Activated naive CD8-positive, alpha-beta T cell treated with anti-CD3 and anti-CD28 coated beads for 36 hours (primary cell): ENCODE results near the gene SYCE3. TPM values are rescaled to one million over a fixed set of nuclear protein-coding genes. Genes with fewer than 3 reads are reported as not detected.
"Not testable (repeated sequence)": the region's sequence is repeated elsewhere in the genome, so short reads cannot be mapped to it uniquely, and the experiment has no call there.

Source experiments
- DNase-seq: peaks from one replicate; pipeline ENCODE4 v3.0.0; 2021
- H3K27ac Mint-ChIP-seq: one replicate; pipeline ENCODE4 v1.8.0; 2022; ENCODE audit warnings: mild to moderate bottlenecking, moderate library complexity, mixed read lengths
- H3K27me3 Mint-ChIP-seq: one replicate; pipeline ENCODE4 v1.8.0; 2022; ENCODE audit warnings: mild to moderate bottlenecking, mixed read lengths
- H3K36me3 Mint-ChIP-seq: one replicate; pipeline ENCODE4 v1.8.0; 2021; ENCODE audit warnings: mild to moderate bottlenecking, mixed read lengths
- H3K4me1 Mint-ChIP-seq: one replicate; pipeline ENCODE4 v1.8.0; 2021; ENCODE audit warnings: mixed read lengths
- H3K4me3 Mint-ChIP-seq: one replicate; pipeline ENCODE4 v1.8.0; 2022; ENCODE audit warnings: mild to moderate bottlenecking, moderate library complexity, mixed read lengths
- H3K9me3 Mint-ChIP-seq: one replicate; pipeline ENCODE4 v1.8.0; 2022; ENCODE audit warnings: mixed read lengths
- total RNA-seq, 2 experiments: library from RNA; stranded (reverse); gene quantifications; one replicate each; pipeline ENCODE4 v1.2.3, GENCODE V29; 2021

SYCE3 gene
- total RNA-seq, 2 experiments from 2014 or later: 1.3 to 1.9 TPM

- no peaks in the 10 kb centered on the region for H3K9me3 Mint-ChIP-seq
- H3K27me3 Mint-ChIP-seq: peaks cover 8% of the 10 kb centered on the region
- H3K4me3 Mint-ChIP-seq: no peak overlapping the region
- DNase-seq: no peak
- peaks cover 24% of the 10 kb centered on the region for H3K36me3 Mint-ChIP-seq
- peaks cover 9% of the 10 kb centered on the region for H3K4me1 Mint-ChIP-seq
- no peak overlapping the region for H3K27ac Mint-ChIP-seq
Observed at GRCh38 chr22:50520826-50521453, 41.8 kb downstream of the SYCE3 start.

DNA sequence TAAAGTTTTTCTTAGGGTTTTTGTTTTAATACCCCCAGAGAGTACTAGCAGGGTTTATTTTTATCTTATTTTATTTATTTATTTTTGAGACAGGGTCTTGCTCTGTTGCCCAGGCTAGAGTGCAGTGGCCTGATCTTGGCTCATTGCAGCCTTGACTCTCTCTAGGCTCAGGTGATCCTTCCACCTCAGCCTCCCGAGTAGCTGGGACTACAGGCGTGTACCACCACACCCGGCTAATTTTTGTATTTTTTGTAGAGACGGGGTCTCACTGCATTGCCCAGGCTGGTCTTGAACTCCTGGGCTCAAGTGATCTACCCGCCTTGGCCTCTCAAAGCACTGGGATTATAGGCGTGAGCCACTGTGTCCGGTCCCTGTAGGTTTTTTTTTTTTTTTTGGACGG is 42.5 kb downstream of the SYCE3 start:
- Mint-ChIP-seq H3K4me1 (peaks cover 12% of the 10 kb centered on the region), H3K36me3 (peaks cover 24% of the 10 kb centered on the region)
- H3K9me3 Mint-ChIP-seq, H3K27ac Mint-ChIP-seq, DNase-seq, H3K4me3 Mint-ChIP-seq, H3K27me3 Mint-ChIP-seq: not testable (repeated sequence)

- H3K9me3 Mint-ChIP-seq: no peaks in the 10 kb centered on the region
- H3K4me1 Mint-ChIP-seq: peaks cover 7% of the 10 kb centered on the region
- H3K36me3 Mint-ChIP-seq: peaks cover 21% of the 10 kb centered on the region
- no peaks in the 10 kb centered on the region for H3K27me3 Mint-ChIP-seq
- no peak overlapping the region for H3K27ac Mint-ChIP-seq
- no peak for DNase-seq
- H3K4me3 Mint-ChIP-seq: no peak overlapping the region
Observed at GRCh38 chr22:50519151-50519550, 43.6 kb downstream of the SYCE3 start.

GRCh38 chr22:50518606-50519005 is 44.1 kb downstream of the SYCE3 start:
- Mint-ChIP-seq H3K27ac (no peak overlapping the region), H3K36me3 (peaks cover 25% of the 10 kb centered on the region), H3K9me3 (no peaks in the 10 kb centered on the region)

GRCh38 chr22:50517495-50518260 is 45.0 kb downstream of the SYCE3 start:
- Mint-ChIP-seq H3K36me3 (peaks cover 22% of the 10 kb centered on the region), H3K4me1 (peaks cover 6% of the 10 kb centered on the region), H3K27ac (no peak overlapping the region), H3K27me3 (no peaks in the 10 kb centered on the region), H3K9me3 (no peaks in the 10 kb centered on the region), H3K4me3 (no peak overlapping the region)
- no peak for DNase-seq

More at GRCh38 chr22:50518606-50519005, 44.1 kb downstream of the SYCE3 start:
- DNase-seq: no peak
- peaks cover 7% of the 10 kb centered on the region for H3K4me1 Mint-ChIP-seq
- no peaks in the 10 kb centered on the region for H3K27me3 Mint-ChIP-seq
- H3K4me3 Mint-ChIP-seq: no peak overlapping the region

- H3K27ac Mint-ChIP-seq: peak overlapping the region; percentile 63
- peaks cover 26% of the 10 kb centered on the region for H3K36me3 Mint-ChIP-seq
- peaks cover 10% of the 10 kb centered on the region for H3K4me1 Mint-ChIP-seq
- no peaks in the 10 kb centered on the region for H3K9me3 Mint-ChIP-seq
- no peak for DNase-seq
- no peaks in the 10 kb centered on the region for H3K27me3 Mint-ChIP-seq
- H3K4me3 Mint-ChIP-seq: no peak overlapping the region
Observed at GRCh38 chr22:50516891-50517290, 45.8 kb downstream of the SYCE3 start.

GRCh38 chr22:50516068-50516467 is 46.7 kb downstream of the SYCE3 start:
- Mint-ChIP-seq H3K4me1 (peaks cover 10% of the 10 kb centered on the region), H3K9me3 (no peaks in the 10 kb centered on the region), H3K4me3 (no peak overlapping the region), H3K27ac (no peak overlapping the region), H3K27me3 (no peaks in the 10 kb centered on the region), H3K36me3 (peaks cover 26% of the 10 kb centered on the region)
- no peak for DNase-seq

DNA sequence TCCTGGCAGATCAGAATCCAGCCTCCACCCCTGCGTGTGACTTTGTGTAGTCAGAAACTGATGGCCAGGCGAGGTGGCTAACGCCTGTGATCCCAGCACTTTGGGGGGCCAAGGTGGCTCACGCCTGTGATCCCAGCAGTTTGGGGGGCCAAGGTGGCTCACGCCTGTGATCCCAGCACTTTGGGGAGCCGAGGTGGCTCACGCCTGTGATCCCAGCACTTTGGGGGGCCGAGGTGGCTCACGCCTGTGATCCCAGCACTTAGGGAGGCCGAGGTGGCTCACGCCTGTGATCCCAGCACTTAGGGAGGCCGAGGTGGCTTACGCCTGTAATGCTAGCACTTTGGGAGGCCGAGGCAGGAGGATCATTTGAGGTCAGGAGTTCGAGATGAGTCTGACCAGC is 49.5 kb downstream of the SYCE3 start:
- H3K9me3 Mint-ChIP-seq: no peaks in the 10 kb centered on the region
- DNase-seq: no peak
- no peak overlapping the region for H3K27ac Mint-ChIP-seq
- H3K36me3 Mint-ChIP-seq: peaks cover 21% of the 10 kb centered on the region
- H3K4me1 Mint-ChIP-seq: peaks cover 17% of the 10 kb centered on the region
- no peak overlapping the region for H3K4me3 Mint-ChIP-seq
- no peaks in the 10 kb centered on the region for H3K27me3 Mint-ChIP-seq

DNA sequence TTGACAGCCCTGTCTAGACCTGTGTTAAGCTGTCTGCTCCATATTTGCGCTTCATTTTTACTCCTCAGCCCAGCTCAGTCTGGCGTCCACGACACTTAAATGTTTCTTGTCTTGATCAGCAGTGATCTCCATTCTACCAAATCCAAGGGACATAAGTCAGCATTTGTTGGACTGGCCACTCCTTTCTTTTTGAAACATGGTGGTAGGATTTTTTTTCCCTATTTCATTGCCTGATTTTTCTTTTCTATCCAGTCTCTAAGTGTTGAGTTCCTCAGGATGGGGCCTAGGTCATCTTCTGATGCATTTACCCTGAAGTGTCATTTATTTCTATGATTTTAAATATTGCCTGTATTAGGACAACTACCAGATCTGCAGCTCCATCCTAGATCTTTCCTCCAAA is 53.8 kb downstream of the SYCE3 start:
- H3K27me3 Mint-ChIP-seq: no peaks in the 10 kb centered on the region
- no peak for DNase-seq
- H3K4me1 Mint-ChIP-seq: peaks cover 13% of the 10 kb centered on the region
- peaks cover 14% of the 10 kb centered on the region for H3K36me3 Mint-ChIP-seq
- no peaks in the 10 kb centered on the region for H3K9me3 Mint-ChIP-seq
- peak overlapping the region; percentile 86 for H3K4me3 Mint-ChIP-seq
- H3K27ac Mint-ChIP-seq: peak overlapping the region; percentile 97

DNA sequence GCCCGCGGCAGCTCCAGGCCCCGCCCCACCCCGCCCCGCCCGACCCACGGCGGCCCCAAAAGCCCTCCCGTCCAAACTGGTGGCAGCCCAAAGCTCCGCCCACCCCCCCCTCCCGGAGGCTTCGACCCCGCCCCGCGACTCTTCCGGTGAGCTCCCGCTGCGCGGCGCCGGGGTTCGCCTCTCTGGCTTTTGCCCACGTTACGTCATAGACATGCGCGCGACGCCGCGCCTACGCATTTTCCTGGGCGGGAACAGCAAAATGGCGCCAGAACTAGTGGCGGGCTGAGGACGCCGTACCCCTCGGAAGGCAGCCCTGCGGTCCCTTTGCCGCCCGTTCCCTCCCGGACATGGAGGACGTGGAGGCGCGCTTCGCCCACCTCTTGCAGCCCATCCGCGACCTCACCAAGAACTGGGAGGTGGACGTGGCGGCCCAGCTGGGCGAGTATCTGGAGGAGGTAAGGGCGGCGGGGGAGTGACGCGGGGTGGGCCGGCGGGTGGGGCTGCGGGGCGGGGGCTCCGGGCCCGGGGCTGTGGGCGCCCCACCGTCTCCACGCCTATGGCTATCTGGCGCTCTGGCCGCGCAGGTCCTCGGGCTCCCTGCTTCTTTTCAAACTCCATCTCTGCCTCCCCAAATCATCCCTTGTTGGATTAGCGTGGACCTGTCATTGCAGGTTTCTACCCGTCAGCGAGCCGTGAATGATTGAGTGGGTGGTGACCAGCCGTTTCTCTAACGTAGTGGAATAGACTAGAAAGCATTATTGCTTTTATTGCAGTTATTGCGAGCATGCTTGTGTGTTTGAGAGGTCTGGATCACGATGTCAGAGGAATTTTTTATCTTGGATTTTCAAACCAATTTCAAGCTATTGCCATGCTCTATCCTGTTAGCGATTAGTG is 54.5 kb downstream of the SYCE3 start, which contains the start of gene NCAPH2:
TSS of gene NCAPH2 (plus strand) at position 234 of the 894 bp plus-strand sequence. CDS start at position 348, 114 bp downstream.
- peaks cover 10% of the 10 kb centered on the region for H3K36me3 Mint-ChIP-seq
- DNase-seq: peak; percentile 98
- H3K27me3 Mint-ChIP-seq: no peaks in the 10 kb centered on the region
- peak within 1 kb of the TSS; percentile 97 for H3K27ac Mint-ChIP-seq
- peaks cover 13% of the 10 kb centered on the region for H3K4me1 Mint-ChIP-seq
- H3K4me3 Mint-ChIP-seq: peak within 1 kb of the TSS; percentile 97
- no peaks in the 10 kb centered on the region for H3K9me3 Mint-ChIP-seq

DNA sequence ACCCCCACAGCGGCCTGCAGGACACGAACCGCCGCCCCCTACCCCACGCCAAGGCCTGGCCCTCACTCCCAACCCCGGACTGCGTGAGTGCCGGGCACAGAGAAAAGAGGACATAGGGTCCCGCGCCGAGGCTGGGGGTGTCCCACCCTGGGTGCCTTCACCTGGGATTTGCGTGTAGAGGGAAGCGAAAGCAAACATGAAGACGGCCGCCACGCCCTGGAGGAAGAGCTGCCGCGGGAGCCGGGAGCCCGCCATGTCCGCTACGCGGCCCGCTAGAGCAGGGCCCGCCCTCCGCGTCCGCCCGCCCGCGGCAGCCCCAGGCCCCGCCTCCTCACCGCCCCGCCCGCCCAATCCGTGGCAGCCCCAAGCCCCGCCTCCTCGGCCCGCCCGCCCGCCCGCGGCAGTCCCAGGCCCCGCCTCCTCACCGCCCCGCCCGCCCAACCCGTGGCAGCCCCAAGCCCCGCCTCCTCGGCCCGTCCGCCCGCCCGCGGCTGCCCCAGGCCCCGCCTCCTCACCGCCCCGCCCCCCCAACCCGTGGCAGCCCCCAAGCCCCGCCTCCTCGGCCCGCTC is 55.2 kb downstream of the SYCE3 start, which contains the start of gene LMF2:
TSS of gene LMF2 (minus strand) at position 282 of the 570 bp plus-strand sequence. CDS start at position 255, 27 bp downstream.
- Mint-ChIP-seq H3K9me3 (no peaks in the 10 kb centered on the region), H3K27me3 (no peaks in the 10 kb centered on the region), H3K4me1 (peaks cover 11% of the 10 kb centered on the region), H3K4me3 (peak within 1 kb of the TSS; percentile 97), H3K27ac (peak within 1 kb of the TSS; percentile 97), H3K36me3 (peaks cover 10% of the 10 kb centered on the region)
- peak; percentile 95 for DNase-seq

DNA sequence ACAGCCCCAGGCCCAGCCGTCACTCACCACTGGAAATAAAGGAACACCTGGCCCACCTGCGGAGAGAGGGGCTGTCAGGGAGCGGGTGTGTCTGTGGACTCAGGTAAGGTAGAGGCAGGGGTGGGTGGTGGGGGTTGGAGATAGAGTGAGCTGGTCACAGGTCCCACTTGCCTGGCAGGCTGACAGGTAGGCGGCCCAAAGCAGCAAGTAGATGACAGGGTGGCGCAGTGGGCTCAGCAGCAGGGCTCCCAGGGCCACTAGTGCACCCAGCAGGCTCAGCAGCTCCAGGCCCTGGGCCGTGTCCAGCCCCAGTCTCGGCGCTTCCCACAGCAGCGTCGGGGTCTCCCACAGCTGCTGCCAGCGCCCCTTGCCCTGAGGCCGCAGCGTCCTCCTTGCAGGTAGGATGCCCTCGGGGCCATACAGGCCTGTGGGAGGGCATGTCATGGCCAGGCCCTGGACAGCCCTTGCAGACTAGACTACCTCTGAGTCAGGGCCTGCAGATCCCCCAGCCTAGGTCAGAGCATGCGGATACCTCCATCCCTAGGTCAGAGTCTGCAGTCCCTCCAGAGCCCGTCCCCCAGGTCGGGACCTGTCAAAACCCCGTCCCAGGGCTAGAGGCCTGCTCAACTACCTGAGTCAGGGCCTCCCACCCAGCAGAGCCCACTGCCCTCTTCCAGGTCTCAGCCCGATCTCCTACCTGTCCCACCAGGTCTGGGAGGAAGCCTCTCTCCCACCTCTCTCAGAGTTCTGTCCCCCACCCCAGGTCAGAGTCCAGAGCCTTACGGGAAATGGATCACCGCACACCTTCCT is 55.9 kb downstream of the SYCE3 start:
- H3K36me3 Mint-ChIP-seq: peaks cover 7% of the 10 kb centered on the region

DNA sequence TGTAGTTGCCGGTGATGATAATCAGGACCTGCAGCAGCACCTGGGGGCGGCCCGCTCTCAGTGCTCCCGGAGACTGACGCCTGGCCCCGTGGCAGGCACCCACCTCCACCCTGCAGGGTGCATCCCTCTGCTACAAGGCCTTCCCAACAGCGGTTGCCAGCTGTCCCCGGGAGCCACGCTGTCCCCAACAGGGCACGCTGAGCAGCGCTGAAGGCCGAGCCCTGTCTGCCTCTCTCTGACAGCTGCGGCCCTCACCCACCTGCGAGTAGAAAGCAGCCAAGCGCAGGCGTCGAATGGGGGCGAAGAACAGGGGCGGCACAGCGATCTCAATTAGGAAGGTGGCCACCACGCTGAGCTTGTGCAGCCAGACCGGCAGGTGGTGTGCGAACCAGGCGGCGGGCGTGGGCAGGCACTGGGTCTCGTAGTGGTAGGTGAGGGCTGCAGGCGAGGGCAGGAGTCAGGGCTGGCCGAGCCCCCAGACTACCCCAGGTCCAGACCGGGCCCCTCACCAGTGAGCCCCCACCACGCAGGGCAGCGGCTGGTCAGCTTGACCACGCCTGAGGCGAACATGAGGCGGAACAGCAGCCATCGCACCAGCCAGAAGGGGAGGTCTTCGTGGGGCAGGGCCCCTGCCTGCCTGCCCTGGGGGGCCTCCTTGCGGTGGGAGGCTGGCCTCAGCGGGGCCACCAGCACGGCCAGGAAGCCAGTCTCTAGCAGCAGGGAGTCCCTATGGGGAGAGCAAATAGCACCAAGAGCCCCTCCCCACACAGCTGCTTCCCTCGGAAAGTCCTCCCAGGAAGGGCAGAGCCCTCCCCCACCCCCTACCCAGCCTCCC is 56.7 kb downstream of the SYCE3 start:
- Mint-ChIP-seq H3K4me1 (peaks cover 7% of the 10 kb centered on the region), H3K27ac (no peak overlapping the region), H3K4me3 (peak overlapping the region; percentile 97), H3K27me3 (no peaks in the 10 kb centered on the region), H3K9me3 (no peaks in the 10 kb centered on the region), H3K36me3 (peaks cover 7% of the 10 kb centered on the region)
- no peak for DNase-seq

More for the DNA sequence above, 55.9 kb downstream of the SYCE3 start:
- no peaks in the 10 kb centered on the region for H3K27me3 Mint-ChIP-seq
- peaks cover 7% of the 10 kb centered on the region for H3K4me1 Mint-ChIP-seq
- peak overlapping the region; percentile 92 for H3K27ac Mint-ChIP-seq
- H3K9me3 Mint-ChIP-seq: no peaks in the 10 kb centered on the region
- no peak for DNase-seq
- peak overlapping the region; percentile 97 for H3K4me3 Mint-ChIP-seq
